ENCODE measurements around the gene ZNF343.

DNA sequence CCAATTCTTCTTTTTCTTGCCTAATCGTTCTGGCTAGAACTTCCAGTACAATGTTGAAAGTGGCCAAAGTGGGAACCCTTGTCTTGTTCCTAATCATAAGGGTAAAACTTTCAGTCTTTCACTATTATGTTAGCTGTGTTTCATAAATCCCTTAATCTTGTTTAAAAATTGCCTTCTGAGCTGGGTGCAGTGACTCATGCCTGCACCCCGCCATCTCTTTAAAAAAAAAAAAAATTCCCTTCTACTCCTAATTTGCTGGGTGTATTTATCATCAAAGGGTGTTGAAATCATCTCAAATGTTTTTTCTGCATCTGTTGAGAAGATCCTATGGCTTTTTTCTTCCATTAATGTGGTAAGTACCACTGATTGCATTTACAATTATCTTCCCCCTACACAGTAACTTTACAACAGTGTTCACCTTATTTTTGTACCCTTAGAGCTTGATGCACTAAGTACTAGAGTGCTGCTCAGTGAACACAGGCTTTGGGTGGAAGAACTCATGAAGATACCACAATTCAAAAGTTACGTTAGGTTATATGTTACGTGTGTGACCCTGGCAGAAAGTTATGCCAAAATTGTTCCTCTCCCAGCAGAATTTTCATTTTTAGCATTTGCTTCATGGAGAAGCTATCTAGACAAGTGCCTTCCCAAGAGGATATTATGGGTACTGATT is 47.8 kb downstream of the ZNF343 start:
- TF ChIP-seq, protein P1, sequence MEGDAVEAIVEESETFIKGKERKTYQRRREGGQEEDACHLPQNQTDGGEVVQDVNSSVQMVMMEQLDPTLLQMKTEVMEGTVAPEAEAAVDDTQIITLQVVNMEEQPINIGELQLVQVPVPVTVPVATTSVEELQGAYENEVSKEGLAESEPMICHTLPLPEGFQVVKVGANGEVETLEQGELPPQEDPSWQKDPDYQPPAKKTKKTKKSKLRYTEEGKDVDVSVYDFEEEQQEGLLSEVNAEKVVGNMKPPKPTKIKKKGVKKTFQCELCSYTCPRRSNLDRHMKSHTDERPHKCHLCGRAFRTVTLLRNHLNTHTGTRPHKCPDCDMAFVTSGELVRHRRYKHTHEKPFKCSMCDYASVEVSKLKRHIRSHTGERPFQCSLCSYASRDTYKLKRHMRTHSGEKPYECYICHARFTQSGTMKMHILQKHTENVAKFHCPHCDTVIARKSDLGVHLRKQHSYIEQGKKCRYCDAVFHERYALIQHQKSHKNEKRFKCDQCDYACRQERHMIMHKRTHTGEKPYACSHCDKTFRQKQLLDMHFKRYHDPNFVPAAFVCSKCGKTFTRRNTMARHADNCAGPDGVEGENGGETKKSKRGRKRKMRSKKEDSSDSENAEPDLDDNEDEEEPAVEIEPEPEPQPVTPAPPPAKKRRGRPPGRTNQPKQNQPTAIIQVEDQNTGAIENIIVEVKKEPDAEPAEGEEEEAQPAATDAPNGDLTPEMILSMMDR (conservative IDR thresholded peaks at IDR 0.05; ENCODE audit: low read depth in 2 of 2): no peak
- TF ChIP-seq POLR2AphosphoS5 (IDR thresholded peaks at IDR 0.05; ENCODE audit: low read depth) (no peak), EZH2 (IDR thresholded peaks at IDR 0.05; ENCODE audit: low read depth, unreplicated experiment) (no peak), EZH2phosphoT487 (IDR thresholded peaks at IDR 0.05; ENCODE audit: unreplicated experiment) (no peak), ZNF331 (CRISPR knock-in tag; IDR thresholded peaks at IDR 0.05; ENCODE audit: low read depth) (no peak), CREB1 (CRISPR knock-in tag; IDR thresholded peaks at IDR 0.05; ENCODE audit: low read depth) (no peak), ZNF114 (CRISPR knock-in tag; IDR thresholded peaks at IDR 0.05) (no peak), STAT1 (IDR thresholded peaks at IDR 0.05; ENCODE audit: unreplicated experiment) (no peak), JUNB (IDR thresholded peaks at IDR 0.05; ENCODE audit: unreplicated experiment) (no peak)
- TF ChIP-seq, protein P2, sequence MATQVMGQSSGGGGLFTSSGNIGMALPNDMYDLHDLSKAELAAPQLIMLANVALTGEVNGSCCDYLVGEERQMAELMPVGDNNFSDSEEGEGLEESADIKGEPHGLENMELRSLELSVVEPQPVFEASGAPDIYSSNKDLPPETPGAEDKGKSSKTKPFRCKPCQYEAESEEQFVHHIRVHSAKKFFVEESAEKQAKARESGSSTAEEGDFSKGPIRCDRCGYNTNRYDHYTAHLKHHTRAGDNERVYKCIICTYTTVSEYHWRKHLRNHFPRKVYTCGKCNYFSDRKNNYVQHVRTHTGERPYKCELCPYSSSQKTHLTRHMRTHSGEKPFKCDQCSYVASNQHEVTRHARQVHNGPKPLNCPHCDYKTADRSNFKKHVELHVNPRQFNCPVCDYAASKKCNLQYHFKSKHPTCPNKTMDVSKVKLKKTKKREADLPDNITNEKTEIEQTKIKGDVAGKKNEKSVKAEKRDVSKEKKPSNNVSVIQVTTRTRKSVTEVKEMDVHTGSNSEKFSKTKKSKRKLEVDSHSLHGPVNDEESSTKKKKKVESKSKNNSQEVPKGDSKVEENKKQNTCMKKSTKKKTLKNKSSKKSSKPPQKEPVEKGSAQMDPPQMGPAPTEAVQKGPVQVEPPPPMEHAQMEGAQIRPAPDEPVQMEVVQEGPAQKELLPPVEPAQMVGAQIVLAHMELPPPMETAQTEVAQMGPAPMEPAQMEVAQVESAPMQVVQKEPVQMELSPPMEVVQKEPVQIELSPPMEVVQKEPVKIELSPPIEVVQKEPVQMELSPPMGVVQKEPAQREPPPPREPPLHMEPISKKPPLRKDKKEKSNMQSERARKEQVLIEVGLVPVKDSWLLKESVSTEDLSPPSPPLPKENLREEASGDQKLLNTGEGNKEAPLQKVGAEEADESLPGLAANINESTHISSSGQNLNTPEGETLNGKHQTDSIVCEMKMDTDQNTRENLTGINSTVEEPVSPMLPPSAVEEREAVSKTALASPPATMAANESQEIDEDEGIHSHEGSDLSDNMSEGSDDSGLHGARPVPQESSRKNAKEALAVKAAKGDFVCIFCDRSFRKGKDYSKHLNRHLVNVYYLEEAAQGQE (IDR thresholded peaks at IDR 0.05; ENCODE audit: unreplicated experiment): no peak
